Activated CD4-positive, alpha-beta T cell treated with anti-CD3 and anti-CD28 coated beads for 48 hours (primary cell): ENCODE measurements around the gene SOS2.
A peak's percentile ranks its signal among the peaks of the same experiment; 100 is the strongest.
"Not testable (repeated sequence)": the region's sequence is repeated elsewhere in the genome, so short reads cannot be mapped to it uniquely, and the experiment has no call there.

Experiments used
- DNase-seq: peaks from one replicate; pipeline ENCODE4 v3.0.0-alpha.2; 2020

Gene SOS2

GRCh38 chr14:50225067-50225973 is 6.1 kb downstream of the SOS2 start:
- DNase-seq: no peak

- DNase-seq: no peak
These were observed 9.2 kb downstream of the SOS2 start for GRCh38 chr14:50222055-50222613.

- DNase-seq: no peak
These were observed 12.9 kb downstream of the SOS2 start for GRCh38 chr14:50218501-50218900.

- no peak for DNase-seq
These were observed 16.0 kb downstream of the SOS2 start for GRCh38 chr14:50215416-50215815.

GRCh38 chr14:50213795-50214194 is 17.6 kb downstream of the SOS2 start:
- no peak for DNase-seq

GRCh38 chr14:50212726-50213125 is 18.7 kb downstream of the SOS2 start:
- no peak for DNase-seq

- DNase-seq: no peak
These were observed 21.3 kb downstream of the SOS2 start for GRCh38 chr14:50210074-50210473.

- DNase-seq: no peak
These were observed 32.9 kb downstream of the SOS2 start for GRCh38 chr14:50198499-50198898.

GRCh38 chr14:50191499-50191898 is 39.9 kb downstream of the SOS2 start:
- no peak for DNase-seq

- DNase-seq: no peak
These were observed 45.3 kb downstream of the SOS2 start for GRCh38 chr14:50186107-50186506.

GRCh38 chr14:50173891-50174290 is 57.5 kb downstream of the SOS2 start:
- DNase-seq: no peak

- DNase-seq: no peak
These were observed 59.5 kb downstream of the SOS2 start for GRCh38 chr14:50171895-50172294.

GRCh38 chr14:50167381-50167780 is 64.0 kb downstream of the SOS2 start:
- not testable (repeated sequence) for DNase-seq

GRCh38 chr14:50156111-50156510 is 75.3 kb downstream of the SOS2 start:
- DNase-seq: no peak

- DNase-seq: no peak
These were observed 82.6 kb downstream of the SOS2 start for GRCh38 chr14:50148799-50149198.

- DNase-seq: no peak
These were observed 92.2 kb downstream of the SOS2 start for GRCh38 chr14:50139192-50139591.

GRCh38 chr14:50127802-50128201 is 103.6 kb downstream of the SOS2 start:
- DNase-seq: no peak

- DNase-seq: no peak
These were observed 108.3 kb downstream of the SOS2 start for GRCh38 chr14:50123062-50123461.

GRCh38 chr14:50122291-50122690 is 109.1 kb downstream of the SOS2 start:
- DNase-seq: no peak

- DNase-seq: no peak
These were observed 109.9 kb downstream of the SOS2 start for GRCh38 chr14:50121486-50121885.

- DNase-seq: no peak
These were observed 113.9 kb downstream of the SOS2 start for GRCh38 chr14:50117456-50117855.

GRCh38 chr14:50116966-50117365 is 114.4 kb downstream of the SOS2 start:
- no peak for DNase-seq

- DNase-seq: peak; percentile 98
These were observed 115.0 kb downstream of the SOS2 start, which contains the start of gene VCPKMT for GRCh38 chr14:50116181-50116956. VCPKMT (minus strand) TSS chr14:50116572; CDS start chr14:50116552, 20 bp downstream.
